Natural killer cell (primary cell): ENCODE results near the gene SLC12A7. TPM values are rescaled to one million over a fixed set of nuclear protein-coding genes. Genes with fewer than 3 reads are reported as not detected.

Experiments
- ATAC-seq, 3 donors: fragments of 150-1000 bp in 2 of 3; fragments of 200-7000 bp in 1 of 3; cut with Tn5 transposase; 1 replicate in 1 of 3; 2 replicates in 2 of 3; pipeline ENCODE4 v1.10.0; 2021; ENCODE audit warnings: mild to moderate bottlenecking in 2 of 3, moderate library complexity in 2 of 3
- DNase-seq, 2 donors: peaks; one replicate each; pipeline versions ENCODE4 v3.0.0 to v3.0.0-alpha.2; 2013 to 2021; ENCODE audit warnings: mixed read lengths in 1 of 2
- H3K27ac ChIP-seq: one replicate; pipeline ENCODE4 v1.5.1; 2013; ENCODE audit warnings: mild to moderate bottlenecking, low read length
- H3K27me3 ChIP-seq: one replicate; pipeline ENCODE4 v1.6.1; 2013; ENCODE audit warnings: low read length; ENCODE audit not compliant: control insufficient read depth, insufficient read depth
- H3K36me3 ChIP-seq: one replicate; pipeline ENCODE4 v1.6.1; 2013; ENCODE audit warnings: low read length; ENCODE audit not compliant: control insufficient read depth, insufficient read depth
- H3K4me1 ChIP-seq: one replicate; pipeline ENCODE4 v1.6.1; 2013; ENCODE audit warnings: low read length; ENCODE audit not compliant: control insufficient read depth, insufficient read depth
- H3K4me3 ChIP-seq: one replicate; pipeline ENCODE4 v1.5.1; 2013; ENCODE audit warnings: low read length
- H3K9me3 ChIP-seq: one replicate; pipeline ENCODE4 v1.6.1; 2013; ENCODE audit warnings: low read length; ENCODE audit not compliant: control insufficient read depth, insufficient read depth
- H3K27ac Mint-ChIP-seq, 2 donors: one replicate each; pipeline ENCODE4 v1.8.0; 2022; ENCODE audit warnings: mild to moderate bottlenecking in 2 of 2, mixed read lengths in 2 of 2, moderate library complexity in 1 of 2
- H3K27me3 Mint-ChIP-seq, 2 donors: one replicate each; pipeline ENCODE4 v1.8.0; 2022; ENCODE audit warnings: low read depth in 2 of 2, mixed read lengths in 2 of 2
- H3K36me3 Mint-ChIP-seq: one replicate; pipeline ENCODE4 v1.8.0; 2022; ENCODE audit warnings: mixed read lengths
- H3K4me1 Mint-ChIP-seq, 2 donors: one replicate each; pipeline ENCODE4 v1.8.0; 2022; ENCODE audit warnings: mixed read lengths in 2 of 2
- H3K4me3 Mint-ChIP-seq: one replicate; pipeline ENCODE4 v1.8.0; 2022; ENCODE audit warnings: mild to moderate bottlenecking, moderate library complexity, mixed read lengths
- H3K9me3 Mint-ChIP-seq, 2 donors: one replicate each; pipeline ENCODE4 v1.8.0; 2022; ENCODE audit warnings: mixed read lengths in 2 of 2
- CTCF ChIP-seq: fragments of 200-600 bp; IDR thresholded peaks from one replicate; pipeline ENCODE4 v1.8.0; 2022; ENCODE audit warnings: antibody characterized with exemption
- WGBS: methylation state at CpG from one replicate; pipeline ENCODE4 v1.1.7; 2013; ENCODE audit warnings: missing lambda C conversion rate; ENCODE audit not compliant: insufficient coverage; 5-methylcytosine and 5-hydroxymethylcytosine counted together
- intact Hi-C: fragments of 100-400 bp; cut with micrococcal nuclease; formaldehyde crosslinking; loops from one replicate; pipeline ENCODE4 v1.14.2; 2022
- total RNA-seq, 4 donors: library from RNA; stranded (reverse); fragments of 120-200 nt in 1 of 4; gene quantifications; one replicate each; pipeline versions ENCODE4 v1.2.3 to v1.2.4, GENCODE V29; 2013 to 2022

Gene SLC12A7
- total RNA-seq, 3 donors from 2014 or later (not counting 1 experiment from before 2014, with no cell fraction given) = 53.2 to 92.5 (median 81.3) TPM

GRCh38 chr5:1048162-1048721 is 63.6 kb downstream of the SLC12A7 start:
- Mint-ChIP-seq H3K4me3 (no peak overlapping the region), H3K27me3 (no peaks in the 10 kb centered on the region), H3K27ac (peak overlapping the region in 1 of 2 donors; percentile 31), H3K36me3 (no peaks in the 10 kb centered on the region), H3K4me1 (peaks cover 0 to 55% of the 10 kb centered on the region in 2 donors), H3K9me3 (peaks cover 49 to 52% of the 10 kb centered on the region in 2 donors)
- no peak for DNase-seq
- Histone ChIP-seq H3K4me1 (no peaks in the 10 kb centered on the region), H3K27me3 (no peaks in the 10 kb centered on the region), H3K27ac (no peak overlapping the region), H3K36me3 (no peaks in the 10 kb centered on the region), H3K9me3 (no peaks in the 10 kb centered on the region), H3K4me3 (no peak overlapping the region)
- WGBS = 72% methylated on average over 11 of the region's 11 CpGs
- ATAC-seq = no peak
- TF ChIP-seq CTCF = no peak
- intact Hi-C loops = no loop called here

GRCh38 chr5:1047332-1047965 is 64.4 kb downstream of the SLC12A7 start:
- ATAC-seq = peak in 1 of 3 donors; percentile 36
- intact Hi-C loops = no loop called here
- WGBS = 77% methylated on average over 11 of the region's 11 CpGs

GRCh38 chr5:1045960-1046560 is 65.8 kb downstream of the SLC12A7 start:
- Mint-ChIP-seq H3K36me3 (no peaks in the 10 kb centered on the region), H3K27ac (peak overlapping the region in 1 of 2 donors; percentile 31), H3K9me3 (peaks cover 68 to 73% of the 10 kb centered on the region in 2 donors), H3K4me1 (peaks cover 0 to 76% of the 10 kb centered on the region in 2 donors), H3K4me3 (no peak overlapping the region), H3K27me3 (no peaks in the 10 kb centered on the region)
- no peaks in the 10 kb centered on the region for H3K4me1 ChIP-seq
- H3K4me3 ChIP-seq = no peak overlapping the region
- intact Hi-C loops = no loop called here
- H3K36me3 ChIP-seq = no peaks in the 10 kb centered on the region
- no peaks in the 10 kb centered on the region for H3K27me3 ChIP-seq
- H3K9me3 ChIP-seq = no peaks in the 10 kb centered on the region
- no peak overlapping the region for H3K27ac ChIP-seq
- no peak for TF ChIP-seq CTCF
- ATAC-seq (no peak), DNase-seq (no peak)
- WGBS = 88% methylated on average over 9 of the region's 9 CpGs

More at GRCh38 chr5:1047332-1047965, 64.4 kb downstream of the SLC12A7 start:
- Mint-ChIP-seq H3K36me3 (no peaks in the 10 kb centered on the region), H3K4me3 (no peak overlapping the region), H3K27me3 (no peaks in the 10 kb centered on the region), H3K4me1 (peaks cover 0 to 62% of the 10 kb centered on the region in 2 donors), H3K9me3 (peaks cover 57 to 60% of the 10 kb centered on the region in 2 donors), H3K27ac (peak overlapping the region; percentile 2 to 31)
- DNase-seq = no peak
- TF ChIP-seq CTCF = no peak
- Histone ChIP-seq H3K9me3 (no peaks in the 10 kb centered on the region), H3K27me3 (no peaks in the 10 kb centered on the region), H3K4me1 (no peaks in the 10 kb centered on the region), H3K4me3 (no peak overlapping the region), H3K36me3 (no peaks in the 10 kb centered on the region), H3K27ac (no peak overlapping the region)
